GM19452 (cell line): ENCODE measurements around the gene CRADD.
"Not testable (repeated sequence)": the region's sequence is repeated elsewhere in the genome, so short reads cannot be mapped to it uniquely, and the experiment has no call there.

Experiments
- ATAC-seq: cut with Tn5 transposase; IDR thresholded peaks from one replicate; pipeline ENCODE4 v1.9.1; 2021; ENCODE audit not compliant: unreplicated experiment

The CRADD gene

DNA sequence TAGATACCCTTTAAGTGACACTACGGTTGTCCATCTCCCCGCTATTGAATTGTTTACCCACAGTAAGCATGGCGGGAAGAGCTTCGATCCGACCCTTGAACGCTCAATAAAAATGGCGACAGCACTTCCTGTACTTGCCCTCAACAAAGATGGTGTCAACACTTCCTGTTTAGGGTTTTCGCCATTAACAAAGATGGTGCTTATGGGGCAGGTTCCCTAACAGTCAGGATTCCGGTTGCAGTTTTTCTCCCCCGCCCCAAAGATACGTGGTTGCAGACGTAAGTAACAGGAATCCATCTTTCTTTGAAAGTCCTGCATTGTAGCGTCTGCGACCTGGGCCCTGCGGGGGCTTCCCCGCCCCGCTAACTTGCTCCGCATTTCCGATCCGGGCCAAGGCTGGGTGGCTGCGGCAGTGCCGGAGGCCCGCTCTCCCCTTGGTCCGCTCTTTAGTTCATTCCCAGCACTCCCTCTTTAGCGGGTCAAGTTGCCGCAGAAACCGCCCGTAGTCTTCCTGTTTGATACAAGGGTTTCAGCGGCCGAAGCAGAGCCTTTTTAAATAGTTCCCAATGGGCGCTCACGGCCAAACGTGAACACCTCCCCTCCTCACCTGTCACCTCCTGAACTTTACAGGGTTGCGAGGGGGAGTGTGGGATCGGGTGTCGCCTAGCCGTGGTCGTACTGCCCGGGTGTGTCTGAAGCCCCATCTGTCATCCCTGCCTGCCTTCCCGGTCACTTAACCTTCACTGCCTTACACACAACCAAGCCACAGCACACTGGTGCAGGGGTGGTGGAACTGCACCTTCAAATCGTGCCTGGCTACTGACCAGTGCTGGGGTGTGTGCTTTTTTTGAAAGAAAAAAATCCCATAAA is at the start of gene CRADD:
Gene CRADD (plus strand): TSS at position 181 of the 870 bp plus-strand sequence.
- ATAC-seq = peak; percentile 92

DNA sequence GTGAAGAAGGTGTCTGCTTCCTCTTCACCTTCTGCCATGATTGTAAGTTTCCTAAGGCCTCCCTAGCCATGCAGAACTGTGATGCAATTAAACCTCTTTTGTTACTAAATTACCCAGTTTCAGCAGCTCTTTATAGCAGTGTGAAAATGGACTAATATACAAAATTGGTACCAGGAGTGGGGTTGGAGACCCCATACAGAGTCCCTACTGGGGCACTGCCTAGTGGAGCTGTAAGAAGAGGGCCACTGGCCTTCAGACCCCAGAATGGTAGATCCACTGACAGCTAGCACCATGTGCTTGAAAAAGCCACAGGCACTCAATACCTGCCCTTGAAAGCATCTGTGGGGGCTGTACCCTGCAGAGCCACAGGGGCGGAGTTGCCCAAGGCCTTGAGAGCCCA is 44.8 kb upstream of the CRADD start:
- ATAC-seq = no peak

DNA sequence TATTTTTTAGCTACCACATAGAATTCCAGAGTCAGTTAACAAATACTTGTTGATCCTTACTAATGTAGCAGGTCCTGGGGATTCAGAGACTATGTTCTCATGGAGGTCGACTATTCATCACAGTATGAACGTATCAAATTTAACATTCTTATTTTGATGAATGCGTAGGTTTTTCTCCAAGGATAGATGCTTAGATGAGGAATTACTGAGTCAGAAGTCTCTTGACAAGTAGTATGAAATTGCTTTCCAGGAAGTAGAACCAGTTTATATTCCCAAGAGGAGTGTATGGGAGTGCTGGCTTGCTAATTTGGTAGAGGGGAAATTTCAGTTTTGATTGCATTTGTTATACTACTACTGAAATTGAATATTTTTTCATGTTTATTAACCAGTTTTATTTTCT is 42.8 kb upstream of the CRADD start:
- no peak for ATAC-seq

DNA sequence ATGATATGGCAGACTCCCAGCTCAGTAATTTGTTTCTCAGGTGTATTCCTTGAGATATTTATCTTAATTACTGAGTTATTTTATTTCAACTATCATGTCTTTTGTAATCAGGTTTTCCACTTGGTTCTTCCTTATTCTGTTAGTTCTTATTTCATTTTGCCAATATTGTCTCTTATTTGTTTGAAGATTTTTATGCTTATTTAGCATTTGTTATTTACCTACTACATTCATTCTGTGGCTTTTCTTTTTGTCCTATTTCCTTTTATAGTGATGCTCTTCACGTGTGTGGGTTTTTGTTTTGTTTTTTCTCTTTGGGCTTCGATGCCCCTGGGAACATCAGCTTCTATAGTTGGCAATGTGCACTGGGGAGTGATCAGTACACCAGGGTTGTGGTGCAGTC is 40.5 kb upstream of the CRADD start:
- no peak for ATAC-seq

DNA sequence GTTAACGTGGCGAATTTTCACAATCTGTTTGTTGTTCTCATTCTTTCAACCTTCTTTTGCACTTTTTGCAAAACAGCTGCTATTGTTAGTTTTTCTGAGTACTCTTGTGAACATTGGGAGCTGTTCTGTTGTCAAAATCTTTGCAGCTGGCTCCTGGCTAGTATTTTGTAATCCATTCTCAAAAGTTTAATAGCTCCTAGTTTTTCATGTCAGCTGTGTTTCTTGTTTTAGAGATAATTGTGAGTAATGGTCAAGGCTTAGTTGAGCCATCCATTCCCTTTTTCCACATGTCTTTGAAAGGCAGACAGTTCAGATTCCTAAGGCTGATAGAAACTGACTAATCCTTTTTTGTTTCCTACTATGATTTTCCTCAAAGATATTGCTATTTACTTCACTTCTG is 39.1 kb upstream of the CRADD start:
- no peak for ATAC-seq

DNA sequence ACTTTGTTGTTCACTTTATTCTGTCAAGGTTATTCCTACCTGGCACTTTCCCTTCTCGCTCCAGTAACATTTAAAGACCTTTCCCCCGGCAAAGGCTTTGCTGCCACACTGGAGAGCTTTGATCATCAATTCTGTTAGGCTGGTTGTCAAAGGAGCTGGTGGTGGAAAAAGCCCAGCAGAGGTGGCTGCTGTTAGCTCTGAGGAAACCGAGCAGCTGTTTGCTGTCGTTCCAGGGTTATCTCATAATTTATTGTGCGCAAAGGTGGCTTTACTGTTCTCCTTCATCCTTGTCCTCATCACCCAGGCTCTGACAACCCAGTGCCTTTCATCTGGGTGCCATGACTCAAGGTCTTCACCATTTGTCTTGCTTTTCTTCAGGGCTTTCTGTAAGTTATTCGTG is 38.2 kb upstream of the CRADD start:
- no peak for ATAC-seq

DNA sequence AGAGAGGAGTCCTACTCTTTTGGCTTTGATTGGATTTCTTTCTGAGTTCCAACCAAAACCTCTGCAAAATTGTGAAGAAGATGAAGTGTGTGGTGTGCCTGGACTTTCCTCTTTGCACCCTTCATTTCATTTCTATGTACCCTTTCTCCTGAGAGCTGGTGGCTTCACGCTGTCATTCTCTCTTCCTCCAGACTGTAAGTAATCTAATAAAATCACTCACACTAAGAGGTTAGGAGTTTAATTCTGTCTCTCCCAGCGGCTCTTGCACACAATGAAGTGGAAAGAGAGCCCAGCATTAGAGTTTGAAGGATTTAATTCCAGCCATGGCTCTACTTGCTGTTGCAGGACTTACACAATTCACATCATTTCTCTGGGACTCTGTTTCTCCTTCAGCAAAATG is 37.8 kb upstream of the CRADD start:
- no peak for ATAC-seq

DNA sequence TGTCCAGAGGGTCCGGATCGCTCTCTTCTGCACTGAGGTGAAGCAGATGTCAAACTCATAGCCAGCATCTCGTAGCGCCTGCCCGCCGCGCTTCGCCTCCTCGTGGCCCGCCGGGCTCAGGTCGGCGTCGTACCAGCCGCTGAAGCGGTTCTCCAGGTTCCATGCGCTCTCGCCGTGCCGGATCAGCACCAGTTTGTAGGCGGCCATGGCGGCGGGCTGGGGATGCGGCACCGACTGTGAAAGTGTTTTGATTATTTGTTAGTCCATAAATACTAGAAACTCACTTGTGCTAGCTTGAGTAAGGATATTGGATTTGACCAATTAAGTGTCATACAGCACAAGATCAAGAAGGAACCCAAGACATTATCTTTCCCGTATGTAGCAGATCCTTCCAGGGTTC is 35.8 kb upstream of the CRADD start:
- not testable (repeated sequence) for ATAC-seq

DNA sequence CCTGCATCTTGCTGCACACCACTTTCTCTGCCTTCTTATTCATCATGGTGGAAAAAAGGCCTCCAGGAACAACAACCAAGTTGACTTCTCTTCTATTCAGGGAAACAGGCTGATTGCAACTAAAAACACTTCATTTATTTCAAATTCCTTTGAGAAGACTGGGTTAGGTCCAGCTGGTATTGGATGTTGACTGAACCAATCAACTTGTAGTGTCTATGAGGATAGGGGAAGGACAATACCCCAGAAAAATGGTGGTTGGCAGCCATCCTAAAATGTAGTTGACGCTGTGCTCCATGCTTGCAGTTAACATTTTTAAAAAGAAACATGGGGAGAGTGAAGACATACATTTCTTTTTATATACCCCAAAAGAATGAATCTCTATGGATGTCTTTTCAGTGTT is 34.4 kb upstream of the CRADD start:
- ATAC-seq = no peak

DNA sequence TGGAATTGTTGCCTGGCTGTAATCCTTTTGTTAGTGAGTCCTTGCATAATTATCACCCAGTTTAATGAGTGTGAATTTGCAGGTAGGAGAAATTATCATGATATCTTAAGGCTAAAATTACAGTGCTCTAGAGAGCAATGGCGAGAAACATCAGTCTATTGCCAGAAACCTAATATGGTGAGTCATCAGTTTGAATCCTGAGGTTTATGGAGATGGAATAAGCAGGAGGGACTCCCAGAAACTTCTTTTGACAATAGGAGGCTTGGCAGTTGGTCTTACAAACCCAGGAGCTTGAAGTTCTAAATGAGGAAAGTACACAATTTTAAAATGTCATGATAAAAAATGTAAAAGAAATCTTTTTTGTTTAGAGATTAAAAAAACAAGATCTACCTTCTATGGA is 31.5 kb upstream of the CRADD start:
- no peak for ATAC-seq

DNA sequence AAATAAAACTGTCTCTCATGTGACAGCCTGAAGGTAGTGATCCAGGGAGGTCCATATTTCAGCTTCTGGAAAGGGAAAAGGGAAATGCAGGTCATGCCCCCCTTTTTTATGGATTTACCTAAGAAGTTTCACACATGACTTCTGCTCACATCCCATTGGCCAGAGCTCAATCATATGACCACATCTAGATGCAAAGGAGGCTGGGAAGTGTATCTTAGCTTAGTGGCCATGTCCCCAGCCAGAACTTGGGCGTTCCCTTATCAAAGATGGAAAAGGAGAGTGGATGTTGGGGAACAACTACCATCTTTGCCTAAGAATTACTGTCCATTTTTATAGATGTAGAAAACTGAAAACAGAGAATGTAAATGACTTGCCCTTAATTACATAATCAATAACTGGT is 26.5 kb upstream of the CRADD start:
- ATAC-seq = no peak

DNA sequence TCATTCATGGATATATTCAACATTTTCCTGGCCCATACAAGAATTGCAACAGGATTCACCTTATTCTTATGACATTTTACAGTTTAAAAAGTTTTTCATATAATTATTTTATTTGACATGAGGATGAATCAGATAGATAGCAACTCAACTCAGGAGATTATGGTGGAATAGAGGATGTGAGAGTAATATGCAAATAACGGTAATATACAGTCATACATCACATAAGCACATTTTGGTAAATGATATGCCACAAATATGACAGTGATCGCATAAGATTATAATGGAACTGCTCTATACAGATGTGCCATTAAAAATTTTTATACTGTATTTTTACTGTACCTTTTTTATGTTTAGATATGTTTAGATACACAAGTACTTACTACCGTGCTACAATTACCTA is 24.1 kb upstream of the CRADD start:
- no peak for ATAC-seq

DNA sequence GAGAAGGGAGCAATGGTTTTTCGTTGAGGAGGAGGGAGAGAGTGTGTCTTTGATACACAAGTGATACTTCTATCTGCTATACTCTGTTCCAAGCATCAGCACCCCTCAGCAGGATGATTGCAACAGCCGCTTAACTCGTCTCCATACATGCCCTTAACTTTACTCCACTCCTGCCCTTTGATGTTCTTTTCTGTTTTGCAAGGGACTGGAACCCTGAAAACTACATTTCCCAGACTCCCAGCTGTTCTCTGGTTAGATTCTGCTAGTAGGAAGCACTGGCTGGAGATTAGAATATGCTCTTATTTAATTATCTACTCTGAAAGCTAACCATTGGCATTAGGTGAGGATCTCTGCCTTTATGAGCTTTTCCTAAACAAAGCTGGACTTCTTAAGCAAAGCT is 23.5 kb upstream of the CRADD start:
- no peak for ATAC-seq

DNA sequence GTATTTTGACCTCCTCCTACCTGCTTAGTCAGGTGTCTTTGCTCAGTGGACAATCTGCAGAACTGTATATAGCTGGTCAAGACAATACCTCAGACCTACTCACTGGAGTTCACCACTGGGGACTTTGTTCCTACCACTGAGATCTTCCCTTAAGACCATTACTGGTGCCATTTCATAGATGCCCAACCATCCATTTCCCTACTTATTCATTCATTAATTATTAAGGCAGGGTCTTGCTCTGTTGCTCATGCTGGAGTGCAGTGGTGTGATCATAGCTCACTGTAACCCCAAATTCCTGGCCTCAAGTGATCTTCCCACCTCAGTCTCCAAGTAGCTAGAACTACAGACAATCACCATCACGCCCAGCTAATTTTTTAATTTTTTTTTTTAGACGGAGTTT is 22.8 kb upstream of the CRADD start:
- ATAC-seq = no peak

DNA sequence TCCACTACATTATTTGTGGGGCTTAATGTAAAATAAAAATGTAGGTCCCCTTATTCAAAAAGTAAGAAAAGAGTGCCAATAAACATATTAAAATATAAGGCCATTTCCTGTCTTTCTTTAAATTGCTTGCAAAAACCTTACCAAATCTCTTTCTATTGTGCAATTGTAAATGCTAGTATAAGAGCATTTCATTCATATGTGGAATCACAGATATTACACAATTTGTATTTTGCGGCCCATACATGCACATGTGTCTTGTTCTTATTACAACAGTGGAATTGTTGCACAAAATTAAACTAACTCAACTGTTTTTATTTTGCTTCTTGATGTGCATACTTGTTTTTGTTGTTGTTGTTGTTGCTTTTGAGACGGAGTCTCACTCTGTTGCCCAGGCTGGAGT is 20.1 kb upstream of the CRADD start:
- ATAC-seq = no peak

DNA sequence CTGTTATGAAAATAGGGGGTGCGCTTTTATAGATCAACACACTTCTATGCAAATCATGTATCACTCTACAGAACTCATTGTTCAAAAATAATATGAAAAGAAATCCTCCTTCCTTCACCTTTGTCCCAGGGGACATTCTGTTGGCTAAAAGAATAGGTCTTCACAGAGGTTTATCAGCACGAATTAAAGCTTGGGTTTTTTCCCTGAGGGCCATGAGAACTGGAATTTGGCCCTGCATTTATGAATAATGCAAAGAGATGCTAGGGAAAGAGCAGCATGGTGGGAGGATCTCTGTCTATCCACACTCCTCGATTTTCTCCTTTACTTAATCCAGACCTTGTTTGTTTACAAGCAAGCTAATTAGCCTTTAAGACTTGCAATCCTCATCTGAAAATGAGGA is 16.2 kb upstream of the CRADD start:
- no peak for ATAC-seq

DNA sequence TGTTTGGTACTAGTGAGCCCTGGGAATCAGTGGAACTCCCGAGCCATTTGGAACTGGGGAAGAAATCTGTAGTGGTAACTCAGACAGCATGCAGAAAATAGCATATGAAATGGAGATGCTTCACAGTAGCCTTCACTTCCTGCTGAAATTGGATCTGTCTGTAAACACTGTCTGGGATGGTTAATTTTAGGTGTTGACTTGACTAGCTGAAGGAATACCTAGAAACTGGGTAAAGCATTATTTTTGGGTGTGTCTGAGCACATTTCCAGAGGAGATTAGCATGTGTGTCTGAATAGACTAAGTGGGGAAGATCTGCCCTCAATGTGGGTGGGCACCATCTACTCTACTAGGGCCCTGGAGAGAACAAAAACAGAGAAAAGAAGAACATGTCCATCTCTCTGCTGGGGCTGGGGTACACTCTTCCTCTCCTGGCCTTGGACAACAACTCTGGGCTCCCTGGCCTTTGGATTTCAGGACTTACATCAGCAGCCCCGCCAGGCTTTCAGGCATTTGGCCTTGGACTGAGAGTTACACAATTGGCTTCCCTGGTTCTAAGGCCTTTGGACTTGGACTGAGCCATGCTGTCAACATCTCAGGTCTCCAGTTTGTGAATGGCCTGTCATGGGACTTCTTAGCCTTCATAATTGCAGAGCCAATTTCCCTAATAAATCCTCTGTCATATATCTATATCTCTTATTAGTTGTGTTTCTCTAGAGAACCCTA is 14.0 kb upstream of the CRADD start:
- ATAC-seq = no peak

DNA sequence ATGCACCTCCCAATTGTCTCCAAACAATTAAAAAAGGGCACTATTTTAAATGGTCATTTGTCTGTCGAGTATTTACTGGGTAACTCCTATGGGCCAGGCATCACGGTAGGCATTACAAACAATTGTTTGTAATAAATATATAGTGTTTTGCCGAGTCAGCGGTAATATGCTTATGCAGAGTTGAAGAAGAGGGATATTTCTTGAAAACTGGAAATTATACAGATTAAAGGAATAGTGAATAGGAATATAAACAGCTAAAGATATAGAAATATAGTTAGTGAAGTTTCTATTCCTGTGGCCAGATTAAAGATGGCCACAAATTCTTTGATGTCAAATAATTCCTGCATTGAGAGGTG is 13.5 kb upstream of the CRADD start:
- ATAC-seq = no peak

DNA sequence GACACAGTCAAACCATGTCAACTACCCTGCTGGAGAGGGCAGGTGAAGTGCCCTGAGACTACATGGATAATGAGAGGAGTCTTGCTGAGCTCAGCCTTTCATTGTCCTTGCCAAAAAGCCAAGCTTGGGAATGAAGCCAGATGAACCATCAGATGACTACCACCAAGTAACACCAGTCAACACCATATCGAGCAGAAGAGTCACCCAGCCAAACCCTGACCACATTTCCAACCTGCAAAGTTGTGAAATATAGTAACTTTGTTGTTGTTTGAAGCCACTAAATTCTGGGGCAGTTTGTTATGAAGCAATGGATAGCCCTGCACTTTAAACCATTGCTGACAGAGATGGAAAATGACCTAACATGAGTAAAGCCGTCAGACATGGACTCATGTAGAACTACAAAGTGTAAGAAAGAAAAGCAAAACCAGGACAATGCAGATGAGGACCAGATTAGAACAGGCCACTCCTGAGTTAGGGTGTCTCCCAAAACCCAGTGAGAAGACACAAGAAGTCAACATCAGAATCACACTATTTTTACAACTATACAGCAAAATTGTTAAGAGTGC is 12.5 kb upstream of the CRADD start:
- no peak for ATAC-seq

DNA sequence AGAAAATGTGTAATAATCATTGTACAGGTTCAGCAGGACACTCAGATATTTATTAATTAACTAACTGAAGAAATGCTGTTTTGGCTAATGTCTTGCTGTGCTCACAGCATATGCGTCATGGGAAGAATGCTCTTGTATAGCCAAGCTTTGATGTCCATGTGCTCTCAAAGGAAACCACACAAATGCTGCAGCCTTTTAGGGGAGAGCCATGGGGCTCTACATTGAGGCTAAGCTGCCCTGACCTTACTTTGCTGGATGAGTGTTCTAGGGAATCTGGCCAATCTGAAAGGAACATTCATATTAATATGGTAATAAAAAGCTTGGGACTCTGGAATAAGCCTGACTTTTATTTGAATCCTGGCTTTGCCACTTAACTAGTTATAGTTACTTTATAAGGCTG is 9.5 kb upstream of the CRADD start:
- no peak for ATAC-seq

DNA sequence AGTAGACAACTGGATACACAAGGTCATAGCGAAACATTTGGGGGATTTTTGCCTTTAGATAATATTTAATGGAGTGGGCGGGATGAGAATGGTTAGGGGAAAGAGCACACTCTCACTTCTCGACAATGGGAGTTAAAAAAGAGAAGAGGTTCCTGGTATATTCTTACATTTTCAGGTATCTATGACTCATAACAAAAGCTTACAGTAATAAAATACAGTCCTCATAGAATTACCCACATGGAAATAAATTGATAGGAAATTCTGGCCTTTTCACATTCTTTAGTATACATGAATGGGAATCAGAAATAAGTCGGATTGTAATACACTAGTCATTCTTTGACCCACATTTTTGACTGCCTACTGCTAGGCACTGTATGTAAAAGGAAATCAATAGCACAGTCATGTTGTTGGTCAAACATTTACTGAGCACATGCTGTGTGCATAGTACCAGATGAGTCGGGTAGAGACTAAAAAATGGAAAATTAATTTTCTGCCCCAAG is 8.2 kb upstream of the CRADD start:
- peak; percentile 85 for ATAC-seq

DNA sequence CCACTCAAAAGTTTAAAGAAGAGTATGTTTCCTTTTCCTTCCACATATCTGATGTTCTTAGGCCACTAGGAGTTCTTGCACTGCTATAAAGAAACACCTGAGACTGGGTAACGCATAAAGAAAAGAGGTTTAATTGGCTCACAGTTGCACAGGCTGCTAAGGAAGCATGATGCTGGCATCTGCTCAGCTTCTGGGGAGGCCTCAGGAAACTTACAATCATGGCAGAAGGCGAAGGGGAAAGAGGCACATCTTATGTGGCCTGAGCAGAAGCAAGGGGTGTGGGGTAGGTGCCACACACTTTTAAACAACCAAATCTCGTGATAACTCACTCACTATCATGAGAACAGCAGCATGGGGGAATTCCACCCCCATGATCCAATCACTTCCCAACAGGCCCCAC is 7.7 kb upstream of the CRADD start:
- no peak for ATAC-seq
